ENCODE data around the gene DBNL. TPM values are rescaled to one million over a fixed set of nuclear protein-coding genes. Genes with fewer than 3 reads are reported as not detected.

DBNL gene
- total RNA-seq, 6 experiments from 2014 or later = 30.7 to 48.1 (median 36.9) TPM

- TF ChIP-seq POLR2A (IDR thresholded peaks at IDR 0.05) (no peak), CTCF (IDR thresholded peaks at IDR 0.05) (no peak)
- intact Hi-C loops (cut with DNase I) = no loop called here
- Histone ChIP-seq H3K4me1 (peaks cover 0 to 19% (median 3%) of the 10 kb centered on the region in 4 donors), H3K36me3 (peaks cover 0 to 55% (median 24%) of the 10 kb centered on the region in 4 donors), H3K27ac (no peak overlapping the region), H3K9me3 (no peaks in the 10 kb centered on the region), H3K27me3 (no peaks in the 10 kb centered on the region), H3K4me3 (no peak overlapping the region)
- 80% methylated on average over 2 of the region's 8 CpGs for WGBS (ENCODE audit: insufficient coverage, low coverage, low lambda C conversion rate, missing lambda C conversion rate)
- DNase-seq (peak in 2 of 3 donors; percentile 32 to 42), ATAC-seq (no peak)
Observed at GRCh38 chr7:44060948-44061644, 16.6 kb downstream of the DBNL start.

GRCh38 chr7:44061645-44062179, 17.2 kb downstream of the DBNL start:
- 33% methylated on average over 1 of the region's 8 CpGs for WGBS (ENCODE audit: insufficient coverage, low coverage, low lambda C conversion rate, missing lambda C conversion rate)
- H3K4me1 ChIP-seq = peaks cover 0 to 19% (median 3%) of the 10 kb centered on the region in 4 donors
- no peak overlapping the region for H3K27ac ChIP-seq
- no peaks in the 10 kb centered on the region for H3K27me3 ChIP-seq
- TF ChIP-seq POLR2A (IDR thresholded peaks at IDR 0.05) (no peak), CTCF (IDR thresholded peaks at IDR 0.05) (no peak)
- intact Hi-C loops (cut with DNase I) = no loop called here
- no peaks in the 10 kb centered on the region for H3K9me3 ChIP-seq
- H3K36me3 ChIP-seq = peaks cover 0 to 50% (median 23%) of the 10 kb centered on the region in 4 donors
- peak in 2 of 3 donors; percentile 30 to 43 for DNase-seq
- no peak for ATAC-seq
- H3K4me3 ChIP-seq = no peak overlapping the region

- 0% methylated on average over 1 of the region's 11 CpGs for WGBS (ENCODE audit: insufficient coverage, low coverage, low lambda C conversion rate, missing lambda C conversion rate)
- peak in 2 of 3 donors; percentile 59 to 60 for DNase-seq
- no peak overlapping the region for H3K4me3 ChIP-seq
Observed at GRCh38 chr7:44062180-44062902, 17.8 kb downstream of the DBNL start.

GRCh38 chr7:44062903-44063295, 18.4 kb downstream of the DBNL start:
- Histone ChIP-seq H3K9me3 (no peaks in the 10 kb centered on the region), H3K36me3 (peaks cover 0 to 38% (median 15%) of the 10 kb centered on the region in 4 donors), H3K27me3 (no peaks in the 10 kb centered on the region), H3K4me1 (peaks cover 0 to 19% (median 3%) of the 10 kb centered on the region in 4 donors), H3K27ac (no peak overlapping the region), H3K4me3 (no peak overlapping the region)
- TF ChIP-seq POLR2A (IDR thresholded peaks at IDR 0.05) (no peak), CTCF (IDR thresholded peaks at IDR 0.05) (no peak)
- intact Hi-C loops (cut with DNase I) = no loop called here
- DNase-seq = peak in 2 of 3 donors; percentile 66 to 82
- WGBS (ENCODE audit: insufficient coverage, low coverage, low lambda C conversion rate, missing lambda C conversion rate) = 10% methylated on average over 3 of the region's 3 CpGs
- ATAC-seq = peak; percentile 56 to 85 (median 76)

More at GRCh38 chr7:44062180-44062902, 17.8 kb downstream of the DBNL start:
- no peak for TF ChIP-seq CTCF (IDR thresholded peaks at IDR 0.05)
- Histone ChIP-seq H3K9me3 (no peaks in the 10 kb centered on the region), H3K36me3 (peaks cover 0 to 44% (median 19%) of the 10 kb centered on the region in 4 donors), H3K27ac (no peak overlapping the region), H3K4me1 (peaks cover 0 to 19% (median 3%) of the 10 kb centered on the region in 4 donors), H3K27me3 (no peaks in the 10 kb centered on the region)
- intact Hi-C loops (cut with DNase I) = no loop called here
- ATAC-seq = peak in 3 of 4 donors; percentile 3 to 13 (median 8)

All from right lobe of liver (tissue), 6 donors.